Hepatocyte (in vitro differentiated cells): ENCODE results near the gene ADAMTS3.

Experiments
- CTCF ChIP-seq: fragments of 200-600 bp; sonication (generic); IDR thresholded peaks from 2 replicates; pipeline ENCODE4 v1.5.1; 2016; ENCODE audit warnings: antibody characterized with exemption, mild to moderate bottlenecking; ENCODE audit not compliant: poor library complexity
- EZH2 ChIP-seq: fragments of 200-600 bp; sonication (generic); IDR thresholded peaks from 2 replicates; pipeline ENCODE4 v1.6.1; 2016; ENCODE audit warnings: antibody characterized with exemption, mild to moderate bottlenecking, borderline replicate concordance
- EZH2phosphoT487 ChIP-seq: fragments of 200-600 bp; sonication (generic); IDR thresholded peaks from one replicate; pipeline ENCODE4 v1.6.1; 2018; ENCODE audit warnings: antibody characterized with exemption, mild to moderate bottlenecking, low read depth, moderate library complexity; ENCODE audit not compliant: unreplicated experiment, severe bottlenecking

DNA sequence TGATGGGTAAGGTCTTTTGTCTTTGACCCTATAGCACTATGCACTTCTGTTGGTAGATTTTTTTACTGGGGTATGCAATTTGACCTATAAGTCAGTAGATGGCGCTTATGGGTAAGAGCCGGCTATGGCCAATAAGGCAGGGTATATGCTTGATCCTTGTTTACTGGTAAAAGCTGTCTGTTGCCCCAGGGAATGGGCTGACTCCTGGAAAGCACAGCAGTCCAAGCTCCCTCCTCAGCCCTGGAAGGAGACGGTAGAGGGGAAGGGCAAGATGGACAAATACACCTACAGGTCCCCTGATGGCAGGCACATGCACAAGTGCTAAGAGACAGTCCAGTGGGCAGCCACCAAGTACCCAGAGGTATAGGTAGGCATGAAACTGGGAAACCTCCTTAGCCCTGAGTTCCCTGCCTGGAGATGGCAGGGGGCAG, 63.7 kb downstream of the ADAMTS3 start:
- TF ChIP-seq EZH2, result no peak
- TF ChIP-seq CTCF, result peak; percentile 65
- TF ChIP-seq EZH2phosphoT487, result no peak
